GM18873 (cell line): ENCODE data around the gene DLL3.

Experiments used
- ATAC-seq: cut with Tn5 transposase; IDR thresholded peaks from one replicate; pipeline ENCODE4 v1.9.1; 2021; ENCODE audit warnings: mild to moderate bottlenecking, moderate library complexity, moderate number of reproducible peaks; ENCODE audit not compliant: unreplicated experiment, low FRiP score

DLL3 gene

GRCh38 chr19:39481676-39482075, 17.1 kb upstream of the DLL3 start:
- ATAC-seq, result no peak

GRCh38 chr19:39483141-39483540, 15.6 kb upstream of the DLL3 start:
- ATAC-seq, result no peak

GRCh38 chr19:39489756-39490155, 9.0 kb upstream of the DLL3 start:
- ATAC-seq, result no peak

- no peak for ATAC-seq
Observed at GRCh38 chr19:39492225-39492624, 6.5 kb upstream of the DLL3 start.

GRCh38 chr19:39492788-39493187, 6.0 kb upstream of the DLL3 start:
- ATAC-seq, result no peak

- ATAC-seq, result no peak
Observed at GRCh38 chr19:39494661-39495060, 4.1 kb upstream of the DLL3 start.

GRCh38 chr19:39496063-39496462, 2.7 kb upstream of the DLL3 start:
- ATAC-seq, result no peak

- ATAC-seq, result no peak
Observed at GRCh38 chr19:39497701-39497995, 1.1 kb upstream of the DLL3 start.

- no peak for ATAC-seq
Observed at GRCh38 chr19:39497996-39498797, 550 bp upstream of the DLL3 start.

- ATAC-seq, result no peak
Observed at GRCh38 chr19:39499932-39500331, 1.2 kb downstream of the DLL3 start.

- no peak for ATAC-seq
Observed at GRCh38 chr19:39500543-39500942, 1.8 kb downstream of the DLL3 start.

GRCh38 chr19:39501340-39501739, 2.6 kb downstream of the DLL3 start:
- no peak for ATAC-seq

- ATAC-seq, result no peak
Observed at GRCh38 chr19:39502640-39503417, 4.1 kb downstream of the DLL3 start.

- no peak for ATAC-seq
Observed at GRCh38 chr19:39506598-39506943, 7.8 kb downstream of the DLL3 start.

GRCh38 chr19:39506944-39507714, 8.4 kb downstream of the DLL3 start:
- ATAC-seq, result no peak

- ATAC-seq, result no peak
Observed at GRCh38 chr19:39507715-39508364, 9.1 kb downstream of the DLL3 start.

- no peak for ATAC-seq
Observed at GRCh38 chr19:39508629-39509028, 9.9 kb downstream of the DLL3 start.

GRCh38 chr19:39509233-39509632, 10.5 kb downstream of the DLL3 start:
- ATAC-seq, result no peak

GRCh38 chr19:39512988-39513387, 14.2 kb downstream of the DLL3 start:
- no peak for ATAC-seq

- no peak for ATAC-seq
Observed at GRCh38 chr19:39514840-39515550, 16.2 kb downstream of the DLL3 start, which contains the start of gene SELENOV. Gene SELENOV (plus strand): TSS chr19:39515139. CDS start chr19:39515213, 74 bp downstream.
